CD14-positive monocyte (primary cell): ENCODE data around the gene PCDH1. TPM values are rescaled to one million over a fixed set of nuclear protein-coding genes. Genes with fewer than 3 reads are reported as not detected.
A peak's percentile ranks its signal among the peaks of the same experiment; 100 is the strongest.

Experiments used
- DNase-seq, 3 donors: peaks; one replicate each; pipeline ENCODE4 v3.0.0-alpha.2; 2011 to 2022
- H2AFZ ChIP-seq: 2 replicates; pipeline ENCODE4 v1.6.0; 2012; ENCODE audit warnings: mild to moderate bottlenecking, low read depth, low read length, inconsistent platforms; ENCODE audit not compliant: insufficient read depth, poor library complexity, severe bottlenecking
- H3K27ac ChIP-seq, 2 donors: 1 replicate in 1 of 2; 2 replicates in 1 of 2; pipeline ENCODE4 v1.5.1; 2012 to 2013; ENCODE audit warnings: low read length in 2 of 2, control low read depth in 1 of 2, inconsistent platforms in 1 of 2, low read depth in 1 of 2, mild to moderate bottlenecking in 1 of 2
- H3K27me3 ChIP-seq, 2 donors: one replicate each; pipeline versions ENCODE4 v1.6.0 to v1.6.1; 2011 to 2013; ENCODE audit warnings: low read length in 2 of 2; ENCODE audit not compliant: control insufficient read depth in 2 of 2, insufficient read depth in 2 of 2
- H3K36me3 ChIP-seq, 2 donors: replicated peaks in 1 of 2; 1 replicate in 1 of 2; 2 replicates in 1 of 2; pipeline versions ENCODE4 v1.5.1 to v1.6.1; 2012 to 2013; ENCODE audit warnings: low read length in 2 of 2, control low read depth in 1 of 2, inconsistent platforms in 1 of 2, mild to moderate bottlenecking in 1 of 2; ENCODE audit not compliant: insufficient read depth in 2 of 2, control insufficient read depth in 1 of 2
- H3K4me1 ChIP-seq, 2 donors: 1 replicate in 1 of 2; 2 replicates in 1 of 2; pipeline versions ENCODE4 v1.5.1 to v1.6.1; 2012 to 2013; ENCODE audit warnings: low read length in 2 of 2, control low read depth in 1 of 2, inconsistent platforms in 1 of 2, mild to moderate bottlenecking in 1 of 2, moderate library complexity in 1 of 2; ENCODE audit not compliant: insufficient read depth in 2 of 2, control insufficient read depth in 1 of 2
- H3K4me2 ChIP-seq: replicated peaks from 2 replicates; pipeline ENCODE3; 2012; ENCODE audit warnings: low read length, moderate library complexity, mild to moderate bottlenecking; ENCODE audit not compliant: poor library complexity, severe bottlenecking; ENCODE audit errors: extremely low read depth
- H3K4me3 ChIP-seq, 3 experiments: fragments of 200-600 bp in 1 of 3; sonication (generic) in 1 of 3; replicated peaks in 1 of 3; 1 replicate in 2 of 3; 2 replicates in 1 of 3; pipeline ENCODE4 v1.5.1; 2011 to 2013; ENCODE audit warnings: low read length in 3 of 3, mild to moderate bottlenecking in 3 of 3, control low read depth in 2 of 3, low read depth in 2 of 3, inconsistent platforms in 1 of 3, moderate library complexity in 1 of 3
- H3K79me2 ChIP-seq: 2 replicates; pipeline ENCODE4 v1.6.0; 2012; ENCODE audit warnings: mild to moderate bottlenecking, control low read depth, inconsistent platforms, low read length, moderate library complexity; ENCODE audit not compliant: insufficient read depth
- H3K9ac ChIP-seq: 2 replicates; pipeline ENCODE4 v1.6.0; 2017; ENCODE audit warnings: low read length, mild to moderate bottlenecking; ENCODE audit not compliant: insufficient read depth, poor library complexity, severe bottlenecking
- H3K9me3 ChIP-seq, 2 donors: replicated peaks in 1 of 2; 1 replicate in 1 of 2; 2 replicates in 1 of 2; pipeline versions ENCODE4 v1.5.1 to v1.6.1; 2012 to 2013; ENCODE audit warnings: low read length in 2 of 2, control low read depth in 1 of 2; ENCODE audit not compliant: control insufficient read depth in 1 of 2, insufficient read depth in 1 of 2
- H4K20me1 ChIP-seq: 2 replicates; pipeline ENCODE4 v1.6.0; 2012; ENCODE audit warnings: mild to moderate bottlenecking, low read length, control low read depth, moderate library complexity; ENCODE audit not compliant: insufficient read depth
- H3K27ac Mint-ChIP-seq, 7 donors: one replicate each; pipeline ENCODE4 v1.8.0; 2020; ENCODE audit warnings: mild to moderate bottlenecking in 7 of 7, mixed read lengths in 7 of 7, moderate library complexity in 6 of 7, inconsistent platforms in 2 of 7
- H3K27me3 Mint-ChIP-seq, 3 donors: one replicate each; pipeline ENCODE4 v1.8.0; 2021 to 2022; ENCODE audit warnings: low read depth in 3 of 3, mild to moderate bottlenecking in 3 of 3, mixed read lengths in 3 of 3, moderate library complexity in 3 of 3, inconsistent platforms in 1 of 3
- H3K36me3 Mint-ChIP-seq, 2 donors: one replicate each; pipeline ENCODE4 v1.8.0; 2020; ENCODE audit warnings: mixed read lengths in 2 of 2, inconsistent platforms in 1 of 2, mild to moderate bottlenecking in 1 of 2
- H3K4me1 Mint-ChIP-seq: one replicate; pipeline ENCODE4 v1.8.0; 2020; ENCODE audit warnings: mild to moderate bottlenecking, mixed read lengths
- H3K4me3 Mint-ChIP-seq, 2 donors: one replicate each; pipeline ENCODE4 v1.8.0; 2020; ENCODE audit warnings: mild to moderate bottlenecking in 2 of 2, mixed read lengths in 2 of 2, moderate library complexity in 1 of 2
- H3K9me3 Mint-ChIP-seq, 7 donors: one replicate each; pipeline ENCODE4 v1.8.0; 2020 to 2022; ENCODE audit warnings: mixed read lengths in 7 of 7, mild to moderate bottlenecking in 6 of 7, moderate library complexity in 6 of 7, inconsistent platforms in 2 of 7
- CTCF ChIP-seq: fragments of 200-600 bp; IDR thresholded peaks from one replicate; pipeline ENCODE4 v1.8.0; 2022; ENCODE audit warnings: antibody characterized with exemption, mild to moderate bottlenecking
- WGBS: methylation state at CpG from one replicate; pipeline ENCODE4 v1.1.5; 2013; ENCODE audit warnings: missing lambda C conversion rate; ENCODE audit not compliant: insufficient coverage; 5-methylcytosine and 5-hydroxymethylcytosine counted together
- intact Hi-C, 2 donors: fragments of 100-400 bp; cut with micrococcal nuclease; formaldehyde crosslinking; loops; one replicate each; pipeline versions ENCODE4 v1.15.0 to v1.15.1; 2023
- polyA plus RNA-seq, 3 donors: library from polyadenylated mRNA; depleted of rRNA in 1 of 3; unstranded in 2 of 3; stranded (reverse) in 1 of 3; fragments of 300-500 nt in 2 of 3; fragments of >200 nt in 1 of 3; fragmentation: Illumina TruSeq in 2 of 3; gene quantifications; 1 replicate in 2 of 3; 2 replicates in 1 of 3; pipeline ENCODE4 v1.2.3, GENCODE V29; 2012 to 2021

PCDH1 gene
- polyA plus RNA-seq, 3 donors: not detected

DNA sequence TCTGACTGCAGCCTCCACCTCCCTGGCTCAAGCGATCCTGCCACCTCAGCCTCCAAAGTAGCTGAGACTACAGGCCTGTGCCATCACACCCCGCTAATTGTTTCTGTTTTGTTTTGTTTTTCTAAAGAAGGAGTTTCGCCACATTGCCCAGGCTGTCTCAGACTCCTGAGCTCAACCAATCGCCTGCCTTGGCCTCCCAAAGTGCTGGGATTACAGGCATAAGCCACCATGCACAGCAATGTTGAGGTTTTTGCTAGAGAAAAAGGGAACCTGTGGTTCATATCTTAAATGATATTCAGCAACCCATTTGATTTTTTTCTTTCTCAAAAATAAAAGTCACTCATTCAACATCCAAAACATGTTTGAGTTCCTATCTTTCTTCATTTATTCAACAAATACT is 25.1 kb upstream of the PCDH1 start:
- H3K27ac Mint-ChIP-seq: peak overlapping the region in 5 of 7 donors; percentile 26 to 78 (median 56)
- H4K20me1 ChIP-seq: no peaks in the 10 kb centered on the region

GRCh38 chr5:141902015-141902814 is 24.0 kb upstream of the PCDH1 start:
- Histone ChIP-seq H2AFZ (no peak overlapping the region), H3K27me3 (no peaks in the 10 kb centered on the region), H3K9ac (no peak overlapping the region), H3K79me2 (no peaks in the 10 kb centered on the region), H3K36me3 (no peaks in the 10 kb centered on the region), H3K4me3 (no peak overlapping the region), H4K20me1 (no peaks in the 10 kb centered on the region), H3K27ac (no peak overlapping the region), H3K4me1 (peaks cover 39 to 44% of the 10 kb centered on the region in 2 donors), H3K4me2 (no peak overlapping the region), H3K9me3 (no peaks in the 10 kb centered on the region)
- Mint-ChIP-seq H3K9me3 (peaks cover 0 to 5% (median 2%) of the 10 kb centered on the region in 7 donors), H3K27me3 (peaks cover 0 to 2% (median 0%) of the 10 kb centered on the region in 3 donors), H3K36me3 (no peaks in the 10 kb centered on the region), H3K27ac (peak overlapping the region in 2 of 7 donors; percentile 6 to 70), H3K4me3 (no peak overlapping the region), H3K4me1 (peaks cover 39% of the 10 kb centered on the region)
- WGBS: 100% methylated on average over 2 of the region's 5 CpGs
- DNase-seq: no peak
- intact Hi-C loops: no loop called here
- TF ChIP-seq CTCF: no peak

More for the DNA sequence above, 25.1 kb upstream of the PCDH1 start:
- intact Hi-C loops: no loop called here
- no peak overlapping the region for H3K4me2 ChIP-seq
- H3K36me3 Mint-ChIP-seq: no peaks in the 10 kb centered on the region
- H3K4me1 ChIP-seq: peaks cover 35 to 36% of the 10 kb centered on the region in 2 donors
- H3K27me3 ChIP-seq: no peaks in the 10 kb centered on the region
- no peak for TF ChIP-seq CTCF
- no peak overlapping the region for H3K9ac ChIP-seq
- peaks cover 36% of the 10 kb centered on the region for H3K4me1 Mint-ChIP-seq
- H3K9me3 ChIP-seq: no peaks in the 10 kb centered on the region
- no peaks in the 10 kb centered on the region for H3K79me2 ChIP-seq
- DNase-seq: peak; percentile 12 to 43 (median 32)
- peak overlapping the region; percentile 24 for H2AFZ ChIP-seq
- no peaks in the 10 kb centered on the region for H3K36me3 ChIP-seq
- 0% methylated on average over 1 of the region's 4 CpGs for WGBS
- H3K9me3 Mint-ChIP-seq: peaks cover 0 to 5% (median 2%) of the 10 kb centered on the region in 7 donors
- H3K27ac ChIP-seq: peak overlapping the region in 1 of 2 donors; percentile 42
- H3K4me3 ChIP-seq: no peak overlapping the region
- H3K27me3 Mint-ChIP-seq: peaks cover 0 to 3% (median 2%) of the 10 kb centered on the region in 3 donors
- peak overlapping the region in 1 of 2 donors; percentile 51 for H3K4me3 Mint-ChIP-seq
